Measurements from ENCODE around the gene SBK3. TPM values are rescaled to one million over a fixed set of nuclear protein-coding genes. Genes with fewer than 3 reads are reported as not detected.

Gene SBK3
- total and polyA plus RNA-seq, 2 of the 8 experiments (the other 6 are each of a cell fraction or from before 2014, with no cell fraction given), result 0.76 to 1.5 TPM

DNA sequence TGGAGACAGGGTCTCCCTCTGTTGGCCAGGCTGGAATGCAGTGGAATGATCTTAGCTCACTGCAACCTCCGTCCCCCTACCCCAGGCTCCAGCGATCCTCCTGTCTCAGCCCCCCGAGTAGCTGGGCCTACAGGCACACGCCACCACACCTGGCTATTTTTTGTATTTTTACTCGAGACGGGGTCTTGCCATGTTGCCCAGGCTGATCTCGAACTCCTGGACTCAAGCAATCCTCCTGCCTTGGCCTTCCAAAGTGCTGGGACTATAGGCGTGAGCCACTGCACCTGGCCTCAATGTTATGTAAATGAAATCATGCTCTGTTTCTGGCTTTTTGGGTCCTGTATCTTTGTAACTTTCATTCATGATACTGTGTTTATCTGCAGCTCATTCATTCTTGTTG, 43.4 kb upstream of the SBK3 start:
- Histone ChIP-seq H3K4me1 (replicated peaks in 1 of 4; ENCODE audit: control insufficient read depth in 3 of 4, insufficient read depth in 4 of 4, low read length in 3 of 4) (peaks cover 0 to 8% (median 5%) of the 10 kb centered on the region in 4 experiments; a peak in 6 of 7 replicates), H4K5ac (ENCODE audit: insufficient read length, low read depth, low read length) (no peak overlapping the region), H3K56ac (replicated peaks; ENCODE audit: insufficient read length, low read depth, low read length) (no peak overlapping the region), H2AK5ac (ENCODE audit: low read depth, low read length) (no peak overlapping the region), H3K23me2 (ENCODE audit: low read depth, low read length) (peaks cover 11% of the 10 kb centered on the region), H3K4me2 (ENCODE audit: insufficient read depth in 1 of 2, low read depth in 2 of 2, low read length in 2 of 2) (no peak overlapping the region), H3K9ac (replicated peaks in 1 of 4; ENCODE audit: extremely low read depth in 1 of 4, low read depth in 3 of 4, low read length in 3 of 4) (no peak overlapping the region), H2BK5ac (ENCODE audit: low read depth, low read length) (no peak overlapping the region), H3K14ac (ENCODE audit: insufficient read length) (no peak overlapping the region), H4K91ac (replicated peaks; ENCODE audit: insufficient read length, low read length) (no peak overlapping the region), H2BK12ac (ENCODE audit: low read depth, low read length) (no peak overlapping the region), H3K9me3 (ENCODE audit: insufficient read depth in 2 of 2, low read depth in 1 of 2, low read length in 1 of 2) (no peaks in the 10 kb centered on the region), H2BK20ac (ENCODE audit: low read length) (no peak overlapping the region), H3K79me2 (ENCODE audit: control insufficient read depth in 1 of 2, insufficient read depth in 2 of 2, low read length in 2 of 2) (no peaks in the 10 kb centered on the region), H3K27me3 (replicated peaks in 1 of 4; ENCODE audit: control insufficient read depth in 3 of 4, extremely low read depth in 1 of 4, insufficient read depth in 3 of 4, low read length in 3 of 4) (no peaks in the 10 kb centered on the region; a peak in 2 of 7 replicates), H4K8ac (ENCODE audit: extremely low read depth, insufficient read depth, low read length) (no peak overlapping the region), H3K18ac (ENCODE audit: extremely low read depth, low read length) (no peak overlapping the region), H2BK15ac (ENCODE audit: low read length) (no peak overlapping the region), H3K4me3 (ENCODE audit: extremely low read depth in 1 of 4, insufficient read depth in 2 of 4, low read depth in 3 of 4, low read length in 4 of 4) (no peak overlapping the region), H4K20me1 (replicated peaks in 1 of 2; ENCODE audit: control insufficient read depth in 1 of 2, insufficient read depth in 2 of 2, low read length in 2 of 2) (no peaks in the 10 kb centered on the region), H3K23ac (ENCODE audit: insufficient read length) (no peak overlapping the region), H3K27ac (ENCODE audit: low read depth, low read length) (no peak overlapping the region), H3K4ac (replicated peaks; ENCODE audit: insufficient read length, low read depth, low read length) (no peak overlapping the region), H3K36me3 (ENCODE audit: control insufficient read depth in 2 of 4, insufficient read depth in 4 of 4, low read length in 3 of 4) (no peaks in the 10 kb centered on the region; a peak in 1 of 8 replicates), H3K79me1 (ENCODE audit: low read depth, low read length) (no peaks in the 10 kb centered on the region), H2AFZ (ENCODE audit: low read length) (no peak overlapping the region), H2BK120ac (replicated peaks; ENCODE audit: low read depth, low read length) (no peak overlapping the region)
- WGBS, 2 experiments (ENCODE audit: extremely low coverage in 1 of 2, insufficient coverage in 1 of 2, insufficient read length in 1 of 2, insufficient replicate concordance in 2 of 2, low coverage in 1 of 2, low lambda C conversion rate in 2 of 2, missing lambda C conversion rate in 1 of 2), result 87% methylated on average over 8 of the region's 8 CpGs; no CpG with 5 or more reads in 1 of the 2 experiments
- FAIRE-seq, result no peak
- POLR2A ChIA-PET (ENCODE audit: partially characterized antibody), result interaction anchor here (1.4 to 5.5 kb wide), 2 partner anchors 10 to 32 kb away, joined by 3 to 42 read pairs; partner anchors contain the start of genes FIZ1 and ZNF524
- CTCF ChIA-PET (ENCODE audit: partially characterized antibody), result no interaction called here
- DNase-seq (ENCODE audit: low read depth in 1 of 2, low spot score in 2 of 2), result no peak
- TF ChIP-seq RBBP5 (IDR thresholded peaks at IDR 0.05; ENCODE audit: borderline replicate concordance, low read depth, low read length), result no peak
- no peak for TF ChIP-seq SUZ12 (IDR thresholded peaks at IDR 0.05; ENCODE audit: low read length)
- no peak for TF ChIP-seq CTBP2 (IDR thresholded peaks at IDR 0.05; ENCODE audit: borderline replicate concordance, insufficient read depth, insufficient read length, low read length)
- TF ChIP-seq ASH2L (IDR thresholded peaks at IDR 0.05; ENCODE audit: low read length), result no peak
- TF ChIP-seq, protein P1, sequence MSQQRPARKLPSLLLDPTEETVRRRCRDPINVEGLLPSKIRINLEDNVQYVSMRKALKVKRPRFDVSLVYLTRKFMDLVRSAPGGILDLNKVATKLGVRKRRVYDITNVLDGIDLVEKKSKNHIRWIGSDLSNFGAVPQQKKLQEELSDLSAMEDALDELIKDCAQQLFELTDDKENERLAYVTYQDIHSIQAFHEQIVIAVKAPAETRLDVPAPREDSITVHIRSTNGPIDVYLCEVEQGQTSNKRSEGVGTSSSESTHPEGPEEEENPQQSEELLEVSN (IDR thresholded peaks at IDR 0.05), result no peak
- no peak for TF ChIP-seq CBX5 (IDR thresholded peaks at IDR 0.05; ENCODE audit: low read depth, low read length)
- no peak for TF ChIP-seq SAP30 (IDR thresholded peaks at IDR 0.05; ENCODE audit: insufficient read depth, insufficient replicate concordance, low read length)
- TF ChIP-seq CBX8 (IDR thresholded peaks at IDR 0.05; ENCODE audit: borderline replicate concordance, low read depth, low read length), result no peak
- no peak for TF ChIP-seq PHF8 (conservative IDR thresholded peaks at IDR 0.05; ENCODE audit: low read depth, low read length)
- TF ChIP-seq, protein P2, sequence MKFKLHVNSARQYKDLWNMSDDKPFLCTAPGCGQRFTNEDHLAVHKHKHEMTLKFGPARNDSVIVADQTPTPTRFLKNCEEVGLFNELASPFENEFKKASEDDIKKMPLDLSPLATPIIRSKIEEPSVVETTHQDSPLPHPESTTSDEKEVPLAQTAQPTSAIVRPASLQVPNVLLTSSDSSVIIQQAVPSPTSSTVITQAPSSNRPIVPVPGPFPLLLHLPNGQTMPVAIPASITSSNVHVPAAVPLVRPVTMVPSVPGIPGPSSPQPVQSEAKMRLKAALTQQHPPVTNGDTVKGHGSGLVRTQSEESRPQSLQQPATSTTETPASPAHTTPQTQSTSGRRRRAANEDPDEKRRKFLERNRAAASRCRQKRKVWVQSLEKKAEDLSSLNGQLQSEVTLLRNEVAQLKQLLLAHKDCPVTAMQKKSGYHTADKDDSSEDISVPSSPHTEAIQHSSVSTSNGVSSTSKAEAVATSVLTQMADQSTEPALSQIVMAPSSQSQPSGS (IDR thresholded peaks at IDR 0.05; ENCODE audit: low read length), result no peak
- TF ChIP-seq CEBPB (IDR thresholded peaks at IDR 0.05; ENCODE audit: low read depth, low read length), result no peak
- no peak for TF ChIP-seq TCF12 (IDR thresholded peaks at IDR 0.05; ENCODE audit: low read depth, low read length)
